CD14-positive monocyte (primary cell): Measurements from ENCODE around the gene PAPSS2. TPM values are rescaled to one million over a fixed set of nuclear protein-coding genes. Genes with fewer than 3 reads are reported as not detected.

ENCODE experiments used
- DNase-seq, 3 donors: peaks; one replicate each; pipeline ENCODE4 v3.0.0-alpha.2; 2011 to 2022
- H2AFZ ChIP-seq: 2 replicates; pipeline ENCODE4 v1.6.0; 2012; ENCODE audit warnings: mild to moderate bottlenecking, low read depth, low read length, inconsistent platforms; ENCODE audit not compliant: insufficient read depth, poor library complexity, severe bottlenecking
- H3K27ac ChIP-seq, 2 donors: 1 replicate in 1 of 2; 2 replicates in 1 of 2; pipeline ENCODE4 v1.5.1; 2012 to 2013; ENCODE audit warnings: low read length in 2 of 2, control low read depth in 1 of 2, inconsistent platforms in 1 of 2, low read depth in 1 of 2, mild to moderate bottlenecking in 1 of 2
- H3K27me3 ChIP-seq, 2 donors: one replicate each; pipeline versions ENCODE4 v1.6.0 to v1.6.1; 2011 to 2013; ENCODE audit warnings: low read length in 2 of 2; ENCODE audit not compliant: control insufficient read depth in 2 of 2, insufficient read depth in 2 of 2
- H3K36me3 ChIP-seq, 2 donors: replicated peaks in 1 of 2; 1 replicate in 1 of 2; 2 replicates in 1 of 2; pipeline versions ENCODE4 v1.5.1 to v1.6.1; 2012 to 2013; ENCODE audit warnings: low read length in 2 of 2, control low read depth in 1 of 2, inconsistent platforms in 1 of 2, mild to moderate bottlenecking in 1 of 2; ENCODE audit not compliant: insufficient read depth in 2 of 2, control insufficient read depth in 1 of 2
- H3K4me1 ChIP-seq, 2 donors: 1 replicate in 1 of 2; 2 replicates in 1 of 2; pipeline versions ENCODE4 v1.5.1 to v1.6.1; 2012 to 2013; ENCODE audit warnings: low read length in 2 of 2, control low read depth in 1 of 2, inconsistent platforms in 1 of 2, mild to moderate bottlenecking in 1 of 2, moderate library complexity in 1 of 2; ENCODE audit not compliant: insufficient read depth in 2 of 2, control insufficient read depth in 1 of 2
- H3K4me2 ChIP-seq: replicated peaks from 2 replicates; pipeline ENCODE3; 2012; ENCODE audit warnings: low read length, moderate library complexity, mild to moderate bottlenecking; ENCODE audit not compliant: poor library complexity, severe bottlenecking; ENCODE audit errors: extremely low read depth
- H3K4me3 ChIP-seq, 3 experiments: fragments of 200-600 bp in 1 of 3; sonication (generic) in 1 of 3; replicated peaks in 1 of 3; 1 replicate in 2 of 3; 2 replicates in 1 of 3; pipeline ENCODE4 v1.5.1; 2011 to 2013; ENCODE audit warnings: low read length in 3 of 3, mild to moderate bottlenecking in 3 of 3, control low read depth in 2 of 3, low read depth in 2 of 3, inconsistent platforms in 1 of 3, moderate library complexity in 1 of 3
- H3K79me2 ChIP-seq: 2 replicates; pipeline ENCODE4 v1.6.0; 2012; ENCODE audit warnings: mild to moderate bottlenecking, control low read depth, inconsistent platforms, low read length, moderate library complexity; ENCODE audit not compliant: insufficient read depth
- H3K9ac ChIP-seq: 2 replicates; pipeline ENCODE4 v1.6.0; 2017; ENCODE audit warnings: low read length, mild to moderate bottlenecking; ENCODE audit not compliant: insufficient read depth, poor library complexity, severe bottlenecking
- H3K9me3 ChIP-seq, 2 donors: replicated peaks in 1 of 2; 1 replicate in 1 of 2; 2 replicates in 1 of 2; pipeline versions ENCODE4 v1.5.1 to v1.6.1; 2012 to 2013; ENCODE audit warnings: low read length in 2 of 2, control low read depth in 1 of 2; ENCODE audit not compliant: control insufficient read depth in 1 of 2, insufficient read depth in 1 of 2
- H4K20me1 ChIP-seq: 2 replicates; pipeline ENCODE4 v1.6.0; 2012; ENCODE audit warnings: mild to moderate bottlenecking, low read length, control low read depth, moderate library complexity; ENCODE audit not compliant: insufficient read depth
- H3K27ac Mint-ChIP-seq, 7 donors: one replicate each; pipeline ENCODE4 v1.8.0; 2020; ENCODE audit warnings: mild to moderate bottlenecking in 7 of 7, mixed read lengths in 7 of 7, moderate library complexity in 6 of 7, inconsistent platforms in 2 of 7
- H3K27me3 Mint-ChIP-seq, 3 donors: one replicate each; pipeline ENCODE4 v1.8.0; 2021 to 2022; ENCODE audit warnings: low read depth in 3 of 3, mild to moderate bottlenecking in 3 of 3, mixed read lengths in 3 of 3, moderate library complexity in 3 of 3, inconsistent platforms in 1 of 3
- H3K36me3 Mint-ChIP-seq, 2 donors: one replicate each; pipeline ENCODE4 v1.8.0; 2020; ENCODE audit warnings: mixed read lengths in 2 of 2, inconsistent platforms in 1 of 2, mild to moderate bottlenecking in 1 of 2
- H3K4me1 Mint-ChIP-seq: one replicate; pipeline ENCODE4 v1.8.0; 2020; ENCODE audit warnings: mild to moderate bottlenecking, mixed read lengths
- H3K4me3 Mint-ChIP-seq, 2 donors: one replicate each; pipeline ENCODE4 v1.8.0; 2020; ENCODE audit warnings: mild to moderate bottlenecking in 2 of 2, mixed read lengths in 2 of 2, moderate library complexity in 1 of 2
- H3K9me3 Mint-ChIP-seq, 7 donors: one replicate each; pipeline ENCODE4 v1.8.0; 2020 to 2022; ENCODE audit warnings: mixed read lengths in 7 of 7, mild to moderate bottlenecking in 6 of 7, moderate library complexity in 6 of 7, inconsistent platforms in 2 of 7
- CTCF ChIP-seq: fragments of 200-600 bp; IDR thresholded peaks from one replicate; pipeline ENCODE4 v1.8.0; 2022; ENCODE audit warnings: antibody characterized with exemption, mild to moderate bottlenecking
- WGBS: methylation state at CpG from one replicate; pipeline ENCODE4 v1.1.5; 2013; ENCODE audit warnings: missing lambda C conversion rate; ENCODE audit not compliant: insufficient coverage; 5-methylcytosine and 5-hydroxymethylcytosine counted together
- intact Hi-C, 2 donors: fragments of 100-400 bp; cut with micrococcal nuclease; formaldehyde crosslinking; loops; one replicate each; pipeline versions ENCODE4 v1.15.0 to v1.15.1; 2023
- polyA plus RNA-seq, 3 donors: library from polyadenylated mRNA; depleted of rRNA in 1 of 3; unstranded in 2 of 3; stranded (reverse) in 1 of 3; fragments of 300-500 nt in 2 of 3; fragments of >200 nt in 1 of 3; fragmentation: Illumina TruSeq in 2 of 3; gene quantifications; 1 replicate in 2 of 3; 2 replicates in 1 of 3; pipeline ENCODE4 v1.2.3, GENCODE V29; 2012 to 2021

Gene PAPSS2
- polyA plus RNA-seq, 3 donors = 3.5 to 6.5 (median 6.2) TPM

GRCh38 chr10:87612115-87612514 lies 47.6 kb upstream of the PAPSS2 start:
- Histone ChIP-seq H3K27me3 (no peaks in the 10 kb centered on the region), H3K9ac (no peak overlapping the region), H4K20me1 (no peaks in the 10 kb centered on the region), H3K27ac (no peak overlapping the region), H3K4me2 (no peak overlapping the region), H3K4me1 (peaks cover 5 to 7% of the 10 kb centered on the region in 2 donors), H3K4me3 (no peak overlapping the region), H3K36me3 (no peaks in the 10 kb centered on the region), H3K9me3 (peaks cover 0 to 6% of the 10 kb centered on the region in 2 donors), H3K79me2 (no peaks in the 10 kb centered on the region), H2AFZ (no peak overlapping the region)
- intact Hi-C loops = no loop called here
- no CpG with 5 or more reads among the region's 2 CpGs for WGBS
- Mint-ChIP-seq H3K4me3 (no peak overlapping the region), H3K27ac (no peak overlapping the region), H3K27me3 (peaks cover 0 to 6% (median 3%) of the 10 kb centered on the region in 3 donors), H3K4me1 (peaks cover 7% of the 10 kb centered on the region), H3K9me3 (peaks cover 0 to 14% (median 4%) of the 10 kb centered on the region in 7 donors), H3K36me3 (no peaks in the 10 kb centered on the region)
- no peak for DNase-seq
- no peak for TF ChIP-seq CTCF

DNA sequence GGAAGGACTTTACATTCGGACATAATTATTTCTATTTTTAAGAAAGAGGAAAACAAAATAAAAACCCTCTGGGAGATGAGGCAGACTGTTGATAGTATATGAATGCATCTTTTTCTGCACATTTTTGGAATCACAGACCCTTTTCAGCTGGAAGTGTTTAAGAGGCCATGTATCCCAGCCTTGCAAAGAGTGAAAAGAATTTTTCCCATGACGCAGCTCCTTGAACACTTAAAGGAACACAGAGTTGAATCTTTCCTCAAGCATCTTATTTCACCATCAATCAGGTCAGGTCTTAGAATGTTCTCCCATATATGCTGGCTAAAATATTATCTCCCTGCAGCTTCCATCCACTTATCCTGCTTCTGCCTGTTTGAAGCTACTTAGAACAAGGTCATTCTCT lies 45.9 kb upstream of the PAPSS2 start:
- 100% methylated on average over 1 of the region's 2 CpGs for WGBS
- Histone ChIP-seq H3K4me2 (no peak overlapping the region), H3K27ac (no peak overlapping the region), H4K20me1 (no peaks in the 10 kb centered on the region), H3K9ac (no peak overlapping the region), H3K4me1 (peaks cover 10 to 12% of the 10 kb centered on the region in 2 donors), H3K36me3 (no peaks in the 10 kb centered on the region), H3K4me3 (no peak overlapping the region), H3K27me3 (no peaks in the 10 kb centered on the region), H3K79me2 (no peaks in the 10 kb centered on the region), H2AFZ (no peak overlapping the region), H3K9me3 (peaks cover 0 to 6% of the 10 kb centered on the region in 2 donors)
- Mint-ChIP-seq H3K36me3 (no peaks in the 10 kb centered on the region), H3K9me3 (peaks cover 0 to 14% (median 2%) of the 10 kb centered on the region in 7 donors), H3K27ac (no peak overlapping the region), H3K27me3 (peaks cover 0 to 5% (median 1%) of the 10 kb centered on the region in 3 donors), H3K4me1 (peaks cover 14% of the 10 kb centered on the region), H3K4me3 (no peak overlapping the region)
- DNase-seq = no peak
- intact Hi-C loops = no loop called here
- TF ChIP-seq CTCF = no peak
